Activated gamma-delta T cell treated with Interleukin-2 at 50 U/mL for 16 hours (primary cell): ENCODE data around the gene KMT2E.

ENCODE experiments used
- DNase-seq: peaks from one replicate; pipeline ENCODE4 v3.0.0-alpha.2; 2020

KMT2E gene

GRCh38 chr7:105009667-105010503 lies 4.1 kb upstream of the KMT2E start:
- no peak for DNase-seq

- no peak for DNase-seq
These were observed 3.4 kb upstream of the KMT2E start for GRCh38 chr7:105010504-105011130.

DNA sequence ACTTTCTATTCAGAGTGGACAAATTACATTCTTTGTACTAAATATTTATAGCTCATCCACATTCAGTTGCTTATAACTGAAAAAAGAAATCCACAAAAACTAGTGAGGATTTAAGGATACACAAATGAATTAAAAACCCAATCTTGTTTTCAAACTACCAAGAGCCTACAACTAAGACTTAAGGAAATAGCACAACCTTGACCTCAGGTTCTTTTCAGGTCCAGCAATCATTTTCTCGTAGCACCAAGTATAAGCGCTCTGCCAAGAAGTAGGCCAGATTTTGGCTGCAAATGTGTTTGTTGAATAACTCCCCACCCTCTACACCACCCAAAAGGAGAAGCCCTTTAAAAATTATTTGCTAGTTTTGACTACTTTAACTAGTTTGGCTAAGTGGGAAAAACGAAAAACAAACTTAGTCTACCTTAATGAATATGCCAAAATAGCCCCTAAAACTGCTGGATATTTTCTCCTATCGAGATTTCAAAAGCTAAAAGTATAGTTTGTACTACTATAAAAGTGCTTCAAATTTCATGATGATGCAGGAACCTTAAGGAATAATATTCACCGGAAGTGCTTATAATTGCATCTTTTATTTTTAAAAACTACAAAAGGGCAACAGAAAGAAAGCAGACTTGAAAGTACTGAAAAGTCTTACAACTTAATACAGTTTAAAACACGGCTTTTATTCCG lies 2.7 kb upstream of the KMT2E start:
- DNase-seq, result no peak

DNA sequence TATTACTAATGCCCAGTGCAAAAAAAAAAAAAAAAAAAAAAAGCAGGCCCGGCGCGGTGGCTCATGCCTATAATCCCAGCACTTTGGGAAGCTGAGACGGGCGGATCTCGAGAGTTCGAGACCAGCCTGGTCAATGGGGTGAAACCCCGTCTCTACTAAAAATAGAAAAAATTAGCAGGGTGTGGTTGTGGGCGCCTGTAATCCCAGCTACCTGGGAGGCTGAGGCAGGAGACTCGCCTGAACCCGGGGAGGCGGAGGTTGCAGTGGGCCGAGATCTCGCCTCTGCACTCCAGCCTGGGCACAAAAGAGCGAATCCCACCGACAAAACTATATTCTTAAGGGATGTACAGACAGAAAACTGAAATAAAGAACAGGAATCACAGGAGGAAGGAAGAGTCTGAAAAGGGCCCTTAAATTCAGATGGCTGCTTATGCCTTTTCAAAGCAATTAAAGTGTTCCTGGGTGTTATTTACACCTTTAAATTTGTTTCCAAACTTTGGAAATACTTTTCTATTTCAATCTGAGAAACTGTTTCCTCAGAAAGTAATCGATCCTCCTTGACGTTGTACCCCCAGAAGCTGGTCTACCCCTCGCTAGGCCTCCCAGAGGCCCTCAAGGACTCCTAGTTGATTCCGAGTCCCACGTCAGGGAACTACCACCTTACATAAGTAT lies 2.0 kb upstream of the KMT2E start:
- no peak for DNase-seq

GRCh38 chr7:105012503-105013220 lies 1.3 kb upstream of the KMT2E start:
- peak; percentile 100 for DNase-seq

- peak; percentile 95 for DNase-seq
These were observed 687 bp upstream of the KMT2E start for GRCh38 chr7:105013221-105013815.

DNA sequence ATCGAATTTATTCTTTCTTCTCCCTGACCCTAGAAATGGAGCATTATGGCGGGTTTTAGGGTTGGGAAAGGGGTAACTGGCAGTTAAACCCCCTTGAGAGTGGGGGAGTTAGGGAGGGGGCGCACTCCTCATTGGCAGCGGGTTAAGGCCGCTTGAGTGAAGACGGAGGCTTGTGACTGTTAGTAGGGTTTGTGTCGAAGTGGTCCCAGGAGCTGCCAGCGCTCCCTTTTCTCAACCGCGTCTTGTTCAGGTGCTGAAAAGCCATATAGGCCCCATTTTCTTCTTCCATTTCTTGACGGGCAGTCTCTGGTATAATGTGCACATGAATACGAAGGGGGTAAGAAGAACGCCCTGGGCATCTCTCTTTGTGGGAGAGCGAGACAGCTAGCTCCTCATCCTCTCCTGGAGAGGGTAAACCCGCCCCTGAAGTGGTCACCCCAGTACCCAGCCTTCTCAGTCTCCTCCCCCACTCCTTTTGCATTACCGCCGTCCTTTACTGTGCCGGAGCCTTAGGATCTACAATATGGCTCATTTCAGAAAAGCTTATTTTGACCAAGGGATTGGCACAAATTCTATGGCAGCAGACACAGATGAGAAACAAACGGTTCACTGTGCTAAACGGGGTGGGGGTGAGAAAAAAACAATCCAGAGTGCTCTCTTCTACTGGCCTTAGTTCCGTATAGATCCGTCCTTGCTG lies 836 bp downstream of the KMT2E start:
- DNase-seq, result peak; percentile 49

DNA sequence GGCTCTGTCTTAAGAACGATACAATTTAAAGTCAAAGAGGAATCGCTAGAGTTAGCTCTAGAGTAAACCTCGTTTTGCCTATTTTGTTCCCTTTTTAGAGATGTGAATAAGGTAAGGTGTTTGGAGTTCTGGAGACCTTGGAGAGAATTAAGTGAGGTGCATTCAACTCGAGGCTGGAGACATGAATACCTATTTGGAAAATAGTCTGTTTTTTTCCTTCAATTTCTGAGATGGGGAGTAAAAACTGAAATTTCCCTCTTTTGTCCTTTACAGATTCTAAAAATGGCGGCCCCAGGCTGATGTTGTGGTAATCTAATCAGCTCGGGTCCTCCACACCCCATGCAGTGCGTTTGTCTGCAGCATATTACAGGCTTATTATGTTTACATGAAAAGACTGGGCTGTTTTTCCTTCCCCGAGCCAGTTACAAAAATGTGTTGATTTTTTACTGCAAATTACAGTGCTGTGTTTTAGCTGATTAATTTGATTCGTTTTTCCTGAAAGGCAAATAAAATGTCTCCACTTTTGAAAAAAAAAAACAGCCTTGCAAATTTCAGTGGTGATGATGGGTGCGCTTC lies 1.5 kb downstream of the KMT2E start:
- no peak for DNase-seq

DNA sequence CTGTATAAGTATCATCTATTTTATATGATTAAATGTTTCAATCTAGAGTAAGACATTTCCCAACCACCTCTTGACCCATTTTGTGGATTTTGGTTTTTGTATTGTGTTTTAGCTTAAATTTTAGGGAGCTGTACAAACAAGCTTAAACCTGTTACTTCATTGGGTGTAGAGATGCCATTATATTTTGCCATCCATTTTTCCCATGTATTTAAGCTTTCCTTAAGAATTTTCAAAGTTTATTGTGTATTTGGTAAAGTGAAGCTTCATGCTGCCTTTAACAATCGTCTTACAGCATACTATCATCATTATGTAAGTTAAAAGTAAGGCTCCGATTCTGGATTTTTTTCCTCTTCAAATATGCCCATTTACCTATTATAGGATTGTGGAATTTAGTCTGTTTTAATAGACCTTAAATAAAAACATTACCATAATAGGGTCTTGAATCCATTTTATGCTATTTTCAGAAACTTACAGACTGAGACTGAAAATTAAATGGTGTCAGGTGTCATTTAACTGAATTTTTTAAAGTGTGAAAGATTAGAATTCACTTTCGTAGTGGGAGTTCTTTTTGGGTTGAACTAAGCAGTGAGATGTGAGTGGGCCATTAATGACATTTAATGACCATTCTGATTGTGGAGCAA lies 2.2 kb downstream of the KMT2E start:
- no peak for DNase-seq

DNA sequence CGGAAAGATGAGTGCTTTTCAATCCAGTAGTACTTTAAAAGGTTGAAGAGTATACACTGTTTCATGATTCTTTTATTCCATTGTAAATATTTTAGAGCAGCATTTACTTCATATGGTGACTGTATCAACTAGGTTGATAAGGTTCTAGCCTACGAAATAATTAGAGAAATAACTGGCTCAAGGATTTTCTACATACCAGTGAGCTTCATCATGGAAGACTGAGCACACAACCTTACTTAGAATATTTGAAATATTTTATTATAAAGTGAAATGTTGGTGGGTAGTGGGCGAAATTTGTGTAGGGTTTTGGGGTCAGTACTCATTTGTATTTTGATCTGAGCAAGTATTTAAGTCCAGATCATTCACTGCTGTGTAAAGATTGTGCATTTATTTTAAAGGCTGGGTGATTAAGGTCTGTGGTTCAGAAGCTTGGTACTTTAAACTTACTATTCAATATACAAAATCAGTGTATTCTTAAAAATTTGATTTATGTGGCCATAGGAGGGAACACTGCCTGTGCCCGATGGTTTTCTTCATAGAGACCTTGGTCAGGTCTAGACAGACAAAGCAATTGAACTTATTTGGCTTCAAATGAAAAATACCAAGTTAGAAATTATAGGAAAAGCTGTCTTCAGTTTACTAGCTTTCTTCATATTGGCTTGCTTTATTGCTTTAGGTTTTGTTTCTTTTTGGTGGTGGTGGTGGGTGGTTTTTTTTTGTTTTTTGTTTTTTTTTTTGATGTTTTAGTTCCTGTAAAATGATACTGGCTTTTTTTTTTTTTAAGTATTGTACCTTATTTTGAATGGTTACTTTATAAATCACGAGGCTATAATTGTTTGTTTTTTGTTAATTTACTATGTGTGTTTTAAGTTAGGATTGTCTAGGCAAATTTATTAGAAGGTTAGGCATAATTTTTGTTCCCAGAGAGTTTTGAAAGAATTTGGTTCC lies 3.0 kb downstream of the KMT2E start:
- no peak for DNase-seq

DNA sequence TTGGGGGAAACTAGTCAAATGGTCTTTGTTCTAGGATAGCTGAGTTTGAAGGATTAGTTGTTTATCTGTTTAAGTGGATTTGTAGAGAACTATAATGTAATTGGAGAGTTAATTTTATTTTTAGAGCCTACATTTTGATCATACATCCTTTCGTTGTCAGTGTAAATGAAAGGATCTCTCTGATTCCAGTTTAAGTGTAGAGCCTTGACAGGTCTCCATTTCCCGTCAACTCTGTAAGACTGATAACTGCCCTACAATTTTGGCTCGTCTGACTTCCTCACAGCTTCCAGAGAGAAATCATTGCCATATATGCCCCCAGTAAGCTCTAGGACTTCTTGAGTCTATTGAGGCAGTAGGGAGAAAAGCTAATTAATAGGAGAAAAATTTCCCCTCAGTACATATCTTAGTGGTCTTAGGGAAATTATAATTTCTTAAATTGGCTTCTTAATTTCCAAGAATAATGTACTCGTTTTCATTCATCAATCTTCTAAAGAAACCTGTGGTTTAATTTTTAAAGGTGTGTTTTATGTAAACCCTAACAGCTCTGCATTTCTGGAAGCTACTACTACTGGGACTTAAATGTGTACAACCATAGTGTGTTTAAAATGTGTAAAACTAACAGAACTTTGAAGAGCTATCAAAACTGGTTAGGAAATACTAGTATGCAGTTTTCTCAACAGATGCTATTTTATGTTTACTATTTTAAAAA lies 3.8 kb downstream of the KMT2E start:
- no peak for DNase-seq

DNA sequence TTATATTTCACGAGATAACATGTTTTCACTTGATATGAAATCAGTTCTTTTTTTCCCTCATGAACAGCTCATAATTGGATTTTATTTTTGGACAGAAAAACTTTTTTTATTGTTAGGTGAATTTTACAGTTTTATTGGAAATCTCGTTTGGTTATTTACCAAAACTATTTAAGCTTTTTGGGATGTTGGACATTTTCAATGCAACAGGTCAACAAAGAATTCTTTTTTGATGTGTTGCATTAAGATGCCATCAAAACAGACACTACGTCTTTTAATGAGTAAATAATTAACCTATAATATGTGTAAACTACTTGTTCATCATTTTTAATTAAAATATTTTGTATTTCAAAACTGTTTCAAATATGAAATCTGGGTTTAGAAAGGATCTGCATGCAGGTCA lies 5.3 kb downstream of the KMT2E start:
- DNase-seq, result no peak

DNA sequence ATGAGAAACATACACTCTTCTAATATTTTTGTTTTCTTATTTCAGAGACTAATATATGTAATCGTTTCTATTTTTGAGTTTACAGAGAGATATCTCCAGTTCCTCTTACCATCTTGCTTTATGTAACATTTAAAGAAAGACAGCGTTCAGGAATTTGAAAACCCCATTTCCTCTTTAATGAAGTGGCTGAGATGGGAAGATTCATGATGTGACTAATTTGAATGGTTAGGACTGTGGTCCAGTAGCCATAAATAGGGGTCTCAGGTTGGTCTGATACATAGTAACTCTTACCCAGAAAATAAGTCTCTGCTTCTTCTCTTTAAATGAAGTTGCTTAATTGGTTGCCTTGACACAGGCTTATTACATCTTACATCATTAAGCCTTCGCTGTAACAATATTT lies 6.9 kb downstream of the KMT2E start:
- no peak for DNase-seq

DNA sequence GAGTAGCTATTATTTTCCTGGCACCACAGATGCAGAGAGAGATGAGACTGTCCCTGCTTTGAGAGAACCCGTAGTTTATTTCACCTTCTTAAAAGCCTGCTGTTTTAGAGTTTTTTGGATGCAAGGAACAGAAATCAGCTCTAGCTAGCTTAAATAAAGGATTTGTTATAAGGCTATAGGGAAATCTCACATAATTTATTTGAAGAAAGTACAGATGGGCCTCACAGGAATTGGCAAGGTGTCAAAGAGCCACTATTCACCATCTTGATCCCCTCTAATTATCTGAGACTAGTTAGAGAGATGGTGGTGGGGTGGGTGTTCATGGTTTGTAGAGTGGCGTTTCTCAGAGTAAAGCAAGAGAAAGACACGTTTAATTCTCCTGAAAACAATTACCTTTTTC lies 7.3 kb downstream of the KMT2E start:
- no peak for DNase-seq

GRCh38 chr7:105021967-105022366 lies 8.0 kb downstream of the KMT2E start:
- DNase-seq, result no peak

DNA sequence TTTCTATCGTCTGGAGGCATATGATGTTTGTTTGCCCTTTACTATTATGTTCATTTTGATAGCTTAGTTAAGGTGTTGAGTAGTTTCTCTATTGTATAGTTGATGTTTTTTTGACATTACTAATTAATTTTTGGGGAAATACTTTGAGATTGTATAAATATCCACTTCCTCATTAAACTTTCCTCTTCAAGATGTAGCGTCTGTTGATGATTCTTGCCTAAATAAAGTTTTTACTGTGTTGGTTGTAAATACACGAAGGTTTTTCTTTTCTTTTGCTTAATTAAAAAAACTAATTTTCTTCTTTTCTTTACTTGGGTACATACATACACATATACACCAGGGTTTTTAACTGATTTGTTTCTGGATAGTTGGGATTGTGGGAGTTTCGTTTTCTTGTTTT lies 8.5 kb downstream of the KMT2E start:
- DNase-seq, result no peak

- DNase-seq, result no peak
These were observed 10.7 kb downstream of the KMT2E start for GRCh38 chr7:105024734-105025133.

DNA sequence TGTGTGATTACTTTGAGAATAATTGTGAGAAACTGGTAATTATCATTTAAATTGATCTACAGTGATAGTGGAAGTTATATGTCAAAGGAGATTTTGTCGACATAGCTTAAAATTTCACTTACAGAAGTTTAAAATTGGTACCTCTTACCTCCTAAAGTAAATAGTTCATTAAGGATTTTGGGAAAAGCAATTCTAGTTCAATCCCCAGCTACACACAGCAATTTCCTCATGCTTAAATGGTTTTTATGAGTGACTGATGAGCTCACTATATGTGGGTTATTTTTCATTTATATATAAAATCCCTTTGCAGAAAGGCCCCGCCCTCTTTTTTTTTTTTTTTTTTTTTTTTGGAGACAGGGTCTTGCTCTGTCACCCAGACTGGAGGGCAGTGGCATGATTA lies 12.7 kb downstream of the KMT2E start:
- DNase-seq, result no peak
